ENCODE results near the gene EHBP1.

Gene EHBP1

DNA sequence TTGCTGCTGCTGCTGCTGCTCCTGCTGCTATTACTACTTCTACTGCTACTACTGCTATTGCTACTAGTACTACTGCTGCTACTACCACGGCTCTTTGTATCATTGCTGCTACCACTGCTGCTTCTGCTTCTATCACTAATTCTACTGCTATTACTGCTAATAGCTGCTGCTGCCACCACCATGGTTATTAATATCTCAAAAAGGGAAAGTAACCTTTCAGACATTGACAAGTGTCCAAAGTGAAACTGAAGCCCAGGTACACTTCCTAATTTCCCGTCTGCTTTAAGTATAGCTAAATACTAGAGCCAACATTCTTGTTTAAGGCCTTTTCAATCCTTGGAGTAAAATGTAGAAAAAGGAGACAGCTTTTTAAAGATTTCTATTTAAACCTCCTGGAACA is 45.4 kb upstream of the EHBP1 start:
- Histone ChIP-seq H3K27me3 (ENCODE audit: insufficient read depth, low read length, poor library complexity, severe bottlenecking) (no peaks in the 10 kb centered on the region), H3K4me3 (ENCODE audit: low read length, poor library complexity, severe bottlenecking) (no peak overlapping the region), H3K36me3 (ENCODE audit: insufficient read depth, low read length) (no peaks in the 10 kb centered on the region), H3K9me2 (replicated peaks; ENCODE audit: low read depth, low read length) (no peaks in the 10 kb centered on the region), H3K9me3 (ENCODE audit: insufficient read depth, low read depth, low read length) (no peaks in the 10 kb centered on the region), H4K20me1 (ENCODE audit: insufficient read depth, low read length, poor library complexity, severe bottlenecking) (no peaks in the 10 kb centered on the region), H3K9ac (ENCODE audit: low read depth, low read length, poor library complexity, severe bottlenecking) (no peak overlapping the region), H3K4me2 (ENCODE audit: low read depth, low read length, poor library complexity, severe bottlenecking) (no peak overlapping the region), H2AFZ (ENCODE audit: low read length) (peak overlapping the region; percentile 60), H3K79me2 (ENCODE audit: insufficient read depth, low read length) (no peaks in the 10 kb centered on the region), H3F3A (ENCODE audit: low read depth) (no peaks in the 10 kb centered on the region), H3K4me1 (ENCODE audit: insufficient read depth, low read length, poor library complexity, severe bottlenecking) (peaks cover 8% of the 10 kb centered on the region)
- no peak for TF ChIP-seq EZH2phosphoT487 (IDR thresholded peaks at IDR 0.05; ENCODE audit: borderline replicate concordance)
- TF ChIP-seq, protein P1, sequence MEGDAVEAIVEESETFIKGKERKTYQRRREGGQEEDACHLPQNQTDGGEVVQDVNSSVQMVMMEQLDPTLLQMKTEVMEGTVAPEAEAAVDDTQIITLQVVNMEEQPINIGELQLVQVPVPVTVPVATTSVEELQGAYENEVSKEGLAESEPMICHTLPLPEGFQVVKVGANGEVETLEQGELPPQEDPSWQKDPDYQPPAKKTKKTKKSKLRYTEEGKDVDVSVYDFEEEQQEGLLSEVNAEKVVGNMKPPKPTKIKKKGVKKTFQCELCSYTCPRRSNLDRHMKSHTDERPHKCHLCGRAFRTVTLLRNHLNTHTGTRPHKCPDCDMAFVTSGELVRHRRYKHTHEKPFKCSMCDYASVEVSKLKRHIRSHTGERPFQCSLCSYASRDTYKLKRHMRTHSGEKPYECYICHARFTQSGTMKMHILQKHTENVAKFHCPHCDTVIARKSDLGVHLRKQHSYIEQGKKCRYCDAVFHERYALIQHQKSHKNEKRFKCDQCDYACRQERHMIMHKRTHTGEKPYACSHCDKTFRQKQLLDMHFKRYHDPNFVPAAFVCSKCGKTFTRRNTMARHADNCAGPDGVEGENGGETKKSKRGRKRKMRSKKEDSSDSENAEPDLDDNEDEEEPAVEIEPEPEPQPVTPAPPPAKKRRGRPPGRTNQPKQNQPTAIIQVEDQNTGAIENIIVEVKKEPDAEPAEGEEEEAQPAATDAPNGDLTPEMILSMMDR (conservative IDR thresholded peaks at IDR 0.05; ENCODE audit: low read length), result no peak

DNA sequence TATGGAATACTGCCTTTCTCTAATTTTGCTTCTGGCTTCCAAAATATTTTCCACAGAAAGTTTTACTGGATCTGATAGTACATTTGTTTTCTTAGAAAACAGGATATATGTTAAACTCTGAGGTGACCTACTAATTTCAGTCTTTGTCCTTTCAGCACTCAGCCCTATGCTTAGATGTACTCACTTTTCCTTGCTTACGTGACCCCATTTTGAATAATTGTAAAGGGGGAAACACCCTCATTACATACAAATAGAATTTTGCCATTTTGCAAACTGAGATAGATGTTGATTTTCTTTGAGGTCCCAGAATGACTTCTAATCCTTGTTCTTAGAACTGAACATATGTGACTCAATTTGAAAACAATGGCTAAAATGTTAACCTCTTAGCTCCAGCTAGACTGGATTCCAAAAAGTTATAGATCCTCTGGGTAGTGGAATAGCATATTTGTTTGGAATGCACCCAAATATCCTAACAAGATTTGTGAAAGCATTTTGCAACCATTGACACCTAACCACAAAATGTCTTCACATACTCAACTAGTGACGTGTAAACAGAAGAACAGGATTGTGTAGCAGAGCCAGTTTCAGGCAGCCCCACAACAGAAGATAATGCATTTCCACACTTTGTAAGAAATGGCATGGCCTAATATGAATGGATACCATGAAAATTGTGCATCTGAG is 44.8 kb upstream of the EHBP1 start:
- H3K4me3 ChIP-seq (ENCODE audit: low read length, poor library complexity, severe bottlenecking), result no peak overlapping the region
- no peak overlapping the region for H3K9ac ChIP-seq (ENCODE audit: low read depth, low read length, poor library complexity, severe bottlenecking)
- H3K79me2 ChIP-seq (ENCODE audit: insufficient read depth, low read length), result no peaks in the 10 kb centered on the region
- TF ChIP-seq EZH2phosphoT487 (IDR thresholded peaks at IDR 0.05; ENCODE audit: borderline replicate concordance), result no peak
- TF ChIP-seq, protein P1 (conservative IDR thresholded peaks at IDR 0.05; ENCODE audit: low read length), result no peak
- no peak overlapping the region for H3K4me2 ChIP-seq (ENCODE audit: low read depth, low read length, poor library complexity, severe bottlenecking)
- H3K27me3 ChIP-seq (ENCODE audit: insufficient read depth, low read length, poor library complexity, severe bottlenecking), result no peaks in the 10 kb centered on the region
- H3K36me3 ChIP-seq (ENCODE audit: insufficient read depth, low read length), result no peaks in the 10 kb centered on the region
- no peaks in the 10 kb centered on the region for H3F3A ChIP-seq (ENCODE audit: low read depth)
- H2AFZ ChIP-seq (ENCODE audit: low read length), result 0 out of 2 replicates have a peak overlapping the region, but pooled peaks have one; percentile 60
- no peaks in the 10 kb centered on the region for H4K20me1 ChIP-seq (ENCODE audit: insufficient read depth, low read length, poor library complexity, severe bottlenecking)
- peaks cover 8% of the 10 kb centered on the region for H3K4me1 ChIP-seq (ENCODE audit: insufficient read depth, low read length, poor library complexity, severe bottlenecking)
- no peaks in the 10 kb centered on the region for H3K9me3 ChIP-seq (ENCODE audit: insufficient read depth, low read depth, low read length)
- H3K9me2 ChIP-seq (replicated peaks; ENCODE audit: low read depth, low read length), result no peaks in the 10 kb centered on the region

DNA sequence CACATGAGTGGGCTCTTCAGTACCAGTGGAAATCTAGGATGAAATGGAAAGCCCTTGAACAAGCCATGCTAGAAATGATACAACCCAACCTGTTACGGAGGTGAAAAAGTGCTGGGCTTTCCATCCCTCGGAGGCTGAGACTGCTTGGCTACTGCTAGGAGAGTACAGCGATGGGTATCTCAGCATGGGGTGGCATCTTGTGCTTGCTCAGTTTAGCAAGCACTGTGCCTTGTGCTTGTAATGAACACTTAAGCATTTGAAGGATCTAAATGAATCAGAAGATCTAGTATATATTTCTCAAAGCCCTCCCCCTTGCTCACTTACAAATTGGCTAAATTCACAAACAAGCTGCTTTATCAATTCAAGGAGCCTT is 44.3 kb upstream of the EHBP1 start:
- H3K27me3 ChIP-seq (ENCODE audit: insufficient read depth, low read length, poor library complexity, severe bottlenecking), result no peaks in the 10 kb centered on the region
- H3K36me3 ChIP-seq (ENCODE audit: insufficient read depth, low read length), result no peaks in the 10 kb centered on the region
- H3K9me3 ChIP-seq (ENCODE audit: insufficient read depth, low read depth, low read length), result no peaks in the 10 kb centered on the region
- H3F3A ChIP-seq (ENCODE audit: low read depth), result no peaks in the 10 kb centered on the region
- H2AFZ ChIP-seq (ENCODE audit: low read length), result 0 out of 2 replicates have a peak overlapping the region, but pooled peaks have one; percentile 60
- H3K4me1 ChIP-seq (ENCODE audit: insufficient read depth, low read length, poor library complexity, severe bottlenecking), result peaks cover 8% of the 10 kb centered on the region
- TF ChIP-seq, protein P1 (conservative IDR thresholded peaks at IDR 0.05; ENCODE audit: low read length), result no peak
- no peak for TF ChIP-seq EZH2phosphoT487 (IDR thresholded peaks at IDR 0.05; ENCODE audit: borderline replicate concordance)
- no peak overlapping the region for H3K4me2 ChIP-seq (ENCODE audit: low read depth, low read length, poor library complexity, severe bottlenecking)
- no peak overlapping the region for H3K4me3 ChIP-seq (ENCODE audit: low read length, poor library complexity, severe bottlenecking)
- H3K9ac ChIP-seq (ENCODE audit: low read depth, low read length, poor library complexity, severe bottlenecking), result no peak overlapping the region
- no peaks in the 10 kb centered on the region for H3K79me2 ChIP-seq (ENCODE audit: insufficient read depth, low read length)
- no peaks in the 10 kb centered on the region for H4K20me1 ChIP-seq (ENCODE audit: insufficient read depth, low read length, poor library complexity, severe bottlenecking)
- no peaks in the 10 kb centered on the region for H3K9me2 ChIP-seq (replicated peaks; ENCODE audit: low read depth, low read length)
